ENCODE data around the gene TMEM181.

DNA sequence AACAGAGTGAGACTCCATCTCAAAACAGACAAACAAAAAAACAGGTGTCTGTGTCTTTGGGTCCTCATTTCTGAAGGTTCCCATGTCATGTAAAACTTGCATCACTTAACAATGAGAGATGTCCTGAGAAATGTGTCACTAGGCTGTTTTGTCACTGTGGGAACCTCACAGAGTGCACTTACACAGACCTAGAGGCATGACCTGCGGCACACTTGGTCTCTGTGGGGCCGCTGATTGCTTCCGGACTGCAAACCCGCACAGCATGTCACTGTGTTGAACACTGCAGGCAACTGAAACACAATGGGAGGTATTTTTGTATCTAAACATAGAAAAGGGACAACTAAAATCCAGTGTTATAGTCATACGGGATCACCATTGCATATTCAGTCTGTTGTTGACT is 42.3 kb upstream of the TMEM181 start:
- TF ChIP-seq YY1 (IDR thresholded peaks at IDR 0.05; ENCODE audit: insufficient read depth, insufficient read length): no peak
- TF ChIP-seq ZNF274 (IDR thresholded peaks at IDR 0.05; ENCODE audit: low read depth, low read length): no peak

Data from NT2/D1 (cell line).